ELF-1 (cell line): ENCODE results near the gene ZBED1.
"Not testable (repeated sequence)": the region's sequence is repeated elsewhere in the genome, so short reads cannot be mapped to it uniquely, and the experiment has no call there.

ENCODE experiments used
- DNase-seq: peaks from one replicate; pipeline ENCODE4 v3.0.0-alpha.2; 2016; ENCODE audit warnings: low read depth, low spot score

Gene ZBED1

GRCh38 chrX:2474963-2475726 is 25.6 kb downstream of the ZBED1 start:
- peak; percentile 43 for DNase-seq

GRCh38 chrX:2474280-2474962 is 26.4 kb downstream of the ZBED1 start:
- peak; percentile 57 for DNase-seq

GRCh38 chrX:2473064-2473463 is 27.7 kb downstream of the ZBED1 start:
- DNase-seq = not testable (repeated sequence)

GRCh38 chrX:2471641-2472040 is 29.1 kb downstream of the ZBED1 start:
- no peak for DNase-seq

- DNase-seq = not testable (repeated sequence)
Measured at GRCh38 chrX:2471126-2471525, 29.6 kb downstream of the ZBED1 start.

GRCh38 chrX:2469852-2470251 is 30.9 kb downstream of the ZBED1 start:
- DNase-seq = not testable (repeated sequence)

- DNase-seq = no peak
Measured at GRCh38 chrX:2469196-2469685, 31.5 kb downstream of the ZBED1 start.

- DNase-seq = peak; percentile 23
Measured at GRCh38 chrX:2468261-2469195, 32.2 kb downstream of the ZBED1 start.

- DNase-seq = no peak
Measured at GRCh38 chrX:2466876-2467656, 33.7 kb downstream of the ZBED1 start.

- peak; percentile 84 for DNase-seq
Measured at GRCh38 chrX:2464677-2465166, 36.1 kb downstream of the ZBED1 start.

- peak; percentile 90 for DNase-seq
Measured at GRCh38 chrX:2463973-2464676, 36.7 kb downstream of the ZBED1 start.

- DNase-seq = not testable (repeated sequence)
Measured at GRCh38 chrX:2463481-2463880, 37.3 kb downstream of the ZBED1 start.

GRCh38 chrX:2462780-2463179 is 38.0 kb downstream of the ZBED1 start:
- no peak for DNase-seq

GRCh38 chrX:2462074-2462473 is 38.7 kb downstream of the ZBED1 start:
- no peak for DNase-seq

- DNase-seq = no peak
Measured at GRCh38 chrX:2461711-2462016, 39.1 kb downstream of the ZBED1 start.

GRCh38 chrX:2460821-2461710 is 39.7 kb downstream of the ZBED1 start:
- not testable (repeated sequence) for DNase-seq

GRCh38 chrX:2460048-2460447 is 40.7 kb downstream of the ZBED1 start:
- DNase-seq = not testable (repeated sequence)

- DNase-seq = no peak
Measured at GRCh38 chrX:2458309-2458708, 42.5 kb downstream of the ZBED1 start.
